HG02870 (cell line): ENCODE data around the gene EGFL7.

Experiments
- ATAC-seq: cut with Tn5 transposase; IDR thresholded peaks from one replicate; pipeline ENCODE4 v1.9.1; 2021; ENCODE audit warnings: mild to moderate bottlenecking, moderate library complexity; ENCODE audit not compliant: unreplicated experiment

EGFL7 gene

DNA sequence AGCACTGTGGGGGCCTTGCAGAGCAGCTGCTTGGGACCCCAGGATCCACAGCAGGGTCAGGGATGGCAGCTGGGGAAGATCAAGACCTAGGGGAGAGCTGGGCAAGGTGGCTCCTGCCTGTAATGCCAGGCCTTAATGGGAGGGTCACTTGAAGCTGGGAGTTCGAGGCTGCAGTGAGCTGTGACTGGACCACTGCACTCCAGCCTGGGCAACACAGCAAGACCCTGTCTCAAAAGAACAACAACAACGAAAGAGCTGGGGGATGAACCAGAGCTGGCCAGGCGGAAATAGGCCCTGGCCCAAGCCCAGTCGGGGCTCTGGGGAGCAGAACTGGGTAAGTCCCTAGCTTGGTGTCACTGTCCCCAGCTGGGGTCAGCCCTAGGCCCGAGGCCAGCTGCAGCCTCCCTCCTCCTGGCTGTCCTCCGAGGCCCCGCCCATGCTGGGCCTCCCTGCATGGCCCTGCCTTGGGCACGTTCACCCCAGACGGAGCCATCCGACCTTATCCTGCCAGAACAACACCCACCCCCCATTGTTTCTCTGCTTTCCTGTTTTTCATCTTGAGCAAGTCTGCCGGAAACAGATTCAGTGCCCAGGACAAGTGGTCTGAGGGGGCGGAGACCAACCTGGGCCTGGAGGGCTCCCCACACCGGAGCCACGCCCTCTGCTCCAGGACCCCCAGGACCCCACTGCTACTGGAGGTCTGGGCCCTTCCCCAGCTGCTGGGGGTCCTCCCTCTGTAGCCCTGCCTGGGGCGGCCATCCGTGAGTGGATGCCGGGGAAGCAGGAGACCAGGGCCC lies 51.6 kb downstream of the EGFL7 start:
- ATAC-seq, result no peak

DNA sequence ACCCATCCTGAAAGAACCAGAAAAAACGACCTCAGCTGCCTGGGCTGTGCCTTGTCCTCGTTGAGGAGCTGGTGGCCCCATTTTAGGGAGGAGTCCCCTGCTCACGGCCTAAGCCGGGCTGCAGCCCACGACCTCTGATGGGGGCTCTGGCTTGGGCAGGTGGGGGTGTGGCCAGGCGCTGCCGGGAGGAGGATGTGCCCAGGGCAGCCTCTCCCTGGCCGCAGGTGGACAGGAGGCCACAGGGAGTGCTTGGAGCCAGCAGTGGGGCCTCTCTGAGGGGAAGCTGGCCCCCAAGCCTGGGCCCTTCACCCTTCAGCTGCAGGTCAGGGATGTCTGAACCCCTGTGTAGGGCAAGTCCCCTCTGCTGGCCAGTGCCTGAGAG lies 52.2 kb downstream of the EGFL7 start:
- ATAC-seq, result no peak

DNA sequence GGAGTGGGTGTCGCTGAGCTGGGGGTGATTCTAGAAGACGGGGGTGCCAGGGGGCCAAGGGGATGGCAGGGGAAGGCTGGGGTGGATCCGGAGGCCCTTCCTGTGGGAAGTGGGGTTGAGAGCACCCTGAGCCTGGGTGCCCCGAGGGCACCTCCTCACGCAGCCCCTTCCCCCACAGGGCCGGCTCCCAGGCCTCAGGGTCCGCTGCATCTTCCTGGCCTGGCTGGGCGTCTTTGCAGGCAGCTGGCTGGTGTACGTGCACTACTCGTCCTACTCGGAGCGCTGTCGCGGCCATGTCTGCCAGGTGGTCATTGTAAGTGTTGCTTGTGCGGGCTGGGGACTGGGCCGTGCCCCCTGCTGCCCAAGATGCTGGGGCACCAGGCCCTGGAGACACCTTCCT lies 54.7 kb downstream of the EGFL7 start:
- no peak for ATAC-seq

DNA sequence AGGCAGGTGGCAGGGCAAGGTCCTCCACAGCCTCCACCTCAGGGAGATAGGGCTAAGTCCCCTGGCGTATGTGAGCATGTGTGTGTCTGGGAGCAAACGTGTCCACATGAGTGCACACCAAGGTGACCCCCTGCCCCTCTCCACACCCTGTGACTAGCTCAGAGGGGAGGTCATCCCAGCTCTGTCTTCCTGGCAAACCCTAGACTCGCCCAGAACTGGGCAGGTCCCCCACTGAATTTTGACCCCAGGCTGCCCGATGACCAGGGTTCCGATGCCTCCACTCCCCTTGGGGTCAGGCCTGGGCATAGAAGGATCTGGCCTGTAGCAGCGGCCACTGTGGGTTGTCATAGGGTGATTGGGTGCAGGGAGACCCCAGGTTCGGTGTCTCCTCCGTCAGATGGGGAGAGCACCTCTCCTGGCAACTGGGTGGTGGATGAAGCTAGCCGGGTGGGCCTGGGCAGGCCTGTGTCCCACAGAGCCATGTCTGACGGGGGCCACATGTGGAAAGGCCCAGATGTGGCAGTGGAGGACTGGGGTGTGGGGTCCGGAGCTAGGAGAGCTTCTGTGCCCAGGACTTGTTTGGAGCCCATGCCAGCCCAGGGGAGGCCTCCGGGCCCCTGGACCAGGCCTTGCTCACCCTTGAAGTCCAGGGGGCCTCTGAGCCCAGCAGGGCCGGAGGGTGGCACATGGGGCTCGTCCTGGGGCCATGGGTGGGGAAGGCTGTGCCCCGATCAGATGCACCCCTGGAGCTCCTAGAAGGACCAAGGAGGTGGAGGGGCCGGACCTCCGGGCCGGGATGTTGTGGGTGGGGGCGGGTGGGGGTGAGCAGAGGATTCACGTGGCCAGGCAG lies 55.9 kb downstream of the EGFL7 start:
- ATAC-seq, result no peak

DNA sequence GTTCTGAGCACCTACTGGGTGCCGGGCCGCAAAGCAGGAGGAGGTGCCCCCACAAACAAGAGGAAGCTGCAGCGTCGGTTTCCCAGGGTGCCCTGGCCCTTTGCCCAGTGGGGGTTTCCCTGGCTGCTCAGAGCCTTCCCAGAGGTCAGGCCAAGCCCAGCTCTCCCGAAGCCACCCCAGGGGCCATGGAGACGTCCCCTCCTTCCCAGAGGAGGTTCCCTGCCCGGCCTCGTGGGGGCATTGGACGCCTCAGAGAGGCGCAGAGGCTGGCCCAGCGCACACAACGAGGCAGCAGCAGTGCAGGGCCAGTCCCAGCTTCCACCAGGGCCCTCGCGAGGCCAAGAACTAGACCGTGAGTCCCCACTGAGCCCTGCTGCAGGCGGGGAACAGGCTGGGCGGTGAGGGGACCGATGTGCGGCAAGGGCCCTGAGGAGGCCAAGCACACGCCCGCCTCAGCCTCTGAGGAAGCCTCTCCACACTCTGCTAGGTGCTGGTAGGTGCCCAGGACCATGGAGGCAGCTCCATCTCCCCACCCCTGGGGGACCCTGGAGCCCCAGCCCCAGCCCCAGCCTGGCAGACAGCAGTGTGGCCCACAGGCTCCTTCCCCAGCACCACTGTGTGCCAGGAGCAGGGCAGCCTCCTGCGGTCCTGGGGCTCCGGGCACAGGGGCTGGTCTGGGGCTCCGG lies 56.6 kb downstream of the EGFL7 start:
- ATAC-seq, result no peak

DNA sequence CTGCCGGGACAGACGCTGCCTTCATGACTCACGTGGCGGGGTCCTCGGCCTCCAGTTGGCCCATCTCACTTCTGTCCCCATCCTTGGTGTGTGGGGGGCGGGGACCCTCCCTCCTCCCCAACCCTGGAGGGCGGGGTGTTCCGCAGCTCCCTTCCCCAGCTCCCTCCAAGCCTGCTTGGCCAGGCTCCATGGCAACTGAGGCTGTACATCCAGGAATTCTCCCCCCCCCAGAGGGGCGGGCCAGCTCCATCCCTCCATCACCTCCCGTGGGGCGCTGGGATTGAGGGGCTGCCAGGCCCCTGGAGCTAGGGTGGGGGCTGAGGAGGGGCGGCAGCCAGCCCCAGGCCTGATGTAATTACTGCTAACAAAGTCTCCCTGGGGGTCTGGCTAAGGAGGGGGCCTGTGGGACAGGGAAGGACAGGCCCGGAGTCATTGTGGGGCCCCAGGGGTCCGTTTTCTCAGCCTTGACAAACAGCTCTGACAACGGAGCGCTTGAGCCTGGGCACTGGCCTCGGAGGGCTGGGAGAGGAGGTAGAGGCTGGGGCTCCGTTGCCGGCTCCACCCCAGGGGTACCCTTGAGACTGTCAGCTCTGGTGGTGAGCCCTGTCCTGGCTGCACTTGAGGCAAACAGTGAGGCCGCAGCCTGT lies 57.7 kb downstream of the EGFL7 start:
- no peak for ATAC-seq

DNA sequence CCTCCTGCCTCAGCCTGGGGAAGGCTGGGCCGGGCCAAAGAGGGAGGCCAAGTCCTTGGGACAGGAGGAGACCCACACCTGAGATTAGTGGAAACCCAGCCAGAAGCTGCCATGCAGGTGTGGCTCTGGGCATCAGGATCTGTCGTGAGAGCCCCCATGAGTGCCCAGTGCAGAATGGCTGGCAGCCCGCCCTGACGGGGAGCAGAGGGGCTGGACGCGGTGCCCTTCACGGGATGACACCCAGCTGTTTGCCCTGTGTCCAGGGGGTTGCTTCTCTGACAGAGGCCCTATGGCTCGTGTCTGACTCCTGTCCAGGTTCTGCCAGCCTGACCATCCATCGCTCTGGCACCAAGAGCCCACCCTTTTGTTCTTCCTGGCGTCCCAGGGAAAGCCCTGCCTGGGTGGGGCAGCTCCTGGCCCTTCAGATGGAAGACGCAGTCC lies 58.2 kb downstream of the EGFL7 start:
- ATAC-seq, result no peak

DNA sequence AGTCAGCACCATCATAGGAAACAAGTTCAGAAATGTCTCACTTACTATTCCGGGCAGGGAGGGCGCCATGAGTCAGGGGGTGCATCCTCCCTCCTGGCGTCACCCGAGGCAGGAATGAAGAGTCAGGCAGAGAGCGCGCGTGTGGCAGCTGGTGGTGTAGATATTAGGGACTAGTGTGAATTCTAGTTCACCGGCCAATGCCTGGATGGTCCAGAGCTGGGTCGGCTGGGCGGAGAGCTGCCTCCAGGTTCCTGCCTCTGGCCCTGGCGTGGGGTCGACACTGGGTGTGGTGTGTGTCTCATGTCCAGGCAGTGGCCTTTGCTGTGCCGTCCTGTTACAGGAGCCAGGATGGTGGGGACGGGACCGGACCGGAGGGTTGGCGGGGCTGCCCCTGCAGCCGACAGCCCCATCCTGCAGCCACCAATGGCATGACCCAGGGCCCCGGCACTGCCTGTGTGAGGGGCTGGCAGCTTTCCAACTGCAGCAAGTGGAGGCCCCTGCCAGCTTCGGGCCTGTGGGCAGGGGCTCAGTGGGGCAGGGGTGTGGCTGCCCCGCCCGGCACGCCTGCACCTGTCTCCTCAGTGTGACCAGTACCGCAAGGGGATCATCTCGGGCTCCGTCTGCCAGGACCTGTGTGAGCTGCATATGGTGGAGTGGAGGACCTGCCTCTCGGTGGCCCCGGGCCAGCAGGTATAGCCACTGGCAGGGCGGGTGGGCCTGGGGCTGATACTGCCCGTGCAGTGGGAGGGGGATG lies 58.8 kb downstream of the EGFL7 start:
- no peak for ATAC-seq
